GM21576 (cell line): ENCODE results near the gene PKNOX2.

Experiments
- ATAC-seq: cut with Tn5 transposase; IDR thresholded peaks from one replicate; pipeline ENCODE4 v1.9.1; 2021; ENCODE audit warnings: mild to moderate bottlenecking, moderate library complexity; ENCODE audit not compliant: unreplicated experiment

PKNOX2 gene

DNA sequence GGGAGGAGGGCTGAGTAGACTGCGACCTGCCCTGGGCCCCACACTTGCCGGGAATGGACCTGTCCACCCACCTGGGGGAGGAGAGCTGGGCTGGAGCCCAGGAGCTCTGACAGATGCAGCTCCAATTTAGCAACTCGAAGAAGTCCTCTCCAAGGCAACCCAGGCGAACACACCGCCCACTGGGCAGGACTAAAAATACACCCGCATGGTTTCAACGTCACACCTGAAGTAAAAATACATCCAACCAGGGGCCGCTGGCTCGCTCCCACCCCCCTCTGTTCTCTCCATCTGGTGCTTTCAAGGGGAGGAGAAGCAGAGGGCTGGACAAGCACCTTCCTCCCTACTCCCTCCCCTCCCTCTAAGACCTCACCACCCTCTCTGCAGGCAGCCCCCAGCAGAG is 211.6 kb downstream of the PKNOX2 start:
- no peak for ATAC-seq

DNA sequence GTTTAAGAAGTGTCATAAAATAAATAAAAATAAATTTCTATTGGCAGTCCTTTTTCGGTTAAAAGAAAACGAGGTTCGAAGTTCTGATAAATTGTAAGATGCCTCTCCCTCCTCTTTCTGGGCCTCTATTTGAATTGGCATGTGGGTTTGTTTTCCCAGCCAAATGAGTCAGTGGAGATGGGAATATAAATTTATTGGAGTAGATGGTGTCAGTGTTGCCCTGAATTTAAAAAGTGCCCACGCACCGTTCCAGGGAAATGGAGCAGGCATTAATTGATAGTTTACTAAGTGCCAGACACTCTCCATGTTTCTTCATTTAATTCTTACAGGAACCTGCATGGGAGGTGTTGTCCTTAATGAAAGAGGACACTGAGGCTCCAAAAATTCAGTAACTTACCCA is 212.3 kb downstream of the PKNOX2 start:
- ATAC-seq: no peak

- no peak for ATAC-seq
These were observed 213.5 kb downstream of the PKNOX2 start for GRCh38 chr11:125378083-125378482.

GRCh38 chr11:125378571-125378970 is 214.0 kb downstream of the PKNOX2 start:
- no peak for ATAC-seq

DNA sequence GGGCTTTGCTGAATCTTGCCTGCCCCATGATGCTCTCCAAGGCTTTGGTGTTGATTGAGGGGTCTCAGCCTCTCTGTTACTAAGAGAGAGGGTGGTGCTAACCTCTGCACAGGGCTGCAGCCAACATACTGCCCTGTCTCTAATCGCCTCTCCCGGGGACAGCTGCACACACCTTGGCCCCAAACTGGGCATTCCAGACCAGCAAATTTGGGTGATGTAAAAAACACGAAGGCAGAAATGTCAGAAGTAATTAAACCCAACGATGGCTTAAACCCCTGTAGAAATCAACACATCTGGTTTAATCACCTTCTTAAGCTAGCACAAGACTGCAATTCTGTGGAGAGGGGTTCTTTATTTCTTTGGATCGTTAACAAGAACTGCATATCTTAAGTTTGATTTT is 215.0 kb downstream of the PKNOX2 start:
- no peak for ATAC-seq

GRCh38 chr11:125379981-125380380 is 215.4 kb downstream of the PKNOX2 start:
- ATAC-seq: no peak

DNA sequence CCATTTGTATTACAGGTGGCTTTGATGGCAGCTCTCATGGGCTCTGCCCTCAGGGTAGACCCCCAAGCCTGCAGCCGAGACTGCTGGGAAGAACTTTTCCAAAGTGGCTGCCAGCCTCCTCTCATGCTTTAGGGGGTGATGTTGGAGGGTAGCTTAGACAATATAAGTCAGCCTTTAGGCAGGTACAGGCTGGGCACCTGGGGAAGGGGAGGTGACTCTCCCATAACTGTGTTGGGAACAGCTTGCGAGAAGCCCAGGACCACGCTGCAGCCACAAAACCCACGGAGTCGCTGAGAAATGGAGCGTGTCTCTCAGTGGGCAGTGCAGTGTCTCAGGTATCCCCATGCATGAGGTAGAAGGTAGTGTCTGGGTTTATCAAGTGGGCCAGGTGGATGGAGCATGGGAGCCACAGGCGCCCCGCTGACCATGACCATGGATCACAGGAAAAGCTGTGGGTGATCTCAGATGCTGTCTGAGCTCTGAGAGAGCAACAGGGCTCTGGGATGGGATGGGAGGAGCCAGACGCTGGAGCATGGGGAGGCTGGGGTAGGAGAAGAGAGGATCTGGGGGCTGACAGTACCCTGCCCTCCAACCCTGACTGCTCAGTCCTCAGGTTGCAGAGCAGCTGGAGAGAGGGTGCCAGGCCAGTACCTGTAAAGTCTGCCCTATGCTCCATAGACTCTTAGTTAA is 216.3 kb downstream of the PKNOX2 start:
- ATAC-seq: no peak

DNA sequence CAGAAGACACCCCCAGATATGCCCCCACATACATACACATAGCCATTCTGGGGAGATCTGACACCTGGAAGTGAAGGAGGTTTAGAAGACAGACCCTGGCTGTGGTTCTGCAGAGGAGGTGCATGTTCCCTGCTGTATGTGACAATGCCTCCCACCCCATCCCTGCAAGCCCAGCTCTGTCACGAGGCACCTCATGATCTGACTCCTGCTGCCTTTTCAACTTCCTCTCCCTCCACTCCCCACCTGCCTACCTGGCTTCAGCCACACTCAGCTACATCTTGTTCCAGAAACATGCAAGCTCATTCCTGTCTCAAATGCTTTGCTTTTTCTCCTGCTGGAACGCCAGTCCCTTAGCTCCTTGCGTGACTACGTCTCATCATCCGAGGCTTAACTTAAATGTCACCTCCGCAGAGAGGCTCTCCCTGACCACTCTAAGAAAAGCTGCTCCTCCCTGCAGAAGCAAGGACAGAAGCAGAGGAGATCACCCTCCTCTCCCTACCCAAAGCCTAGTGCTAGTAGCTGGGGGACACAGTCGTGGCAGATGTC is 217.0 kb downstream of the PKNOX2 start:
- no peak for ATAC-seq

DNA sequence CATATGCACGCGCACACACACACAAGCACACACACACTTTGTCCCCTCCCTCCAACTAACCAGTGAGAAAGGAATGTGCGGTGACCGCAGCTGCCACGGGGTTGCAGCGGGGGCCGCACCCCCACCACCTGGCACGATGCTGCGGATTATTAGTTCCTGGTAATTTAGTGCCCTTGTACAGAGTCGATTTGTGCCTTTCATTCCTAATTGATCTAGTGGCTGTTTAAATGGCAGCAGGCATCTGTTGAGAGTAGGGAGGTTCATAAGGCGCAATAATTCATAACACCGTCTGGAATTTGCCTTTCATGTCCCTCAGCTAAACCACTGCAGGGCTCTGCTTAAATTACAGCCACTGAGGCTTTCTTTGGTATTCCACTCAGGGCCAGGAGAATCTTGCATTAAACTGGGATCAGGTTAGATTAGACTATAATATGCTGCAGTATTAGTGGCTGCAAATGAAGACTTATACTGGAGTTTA is 217.8 kb downstream of the PKNOX2 start:
- ATAC-seq: no peak

DNA sequence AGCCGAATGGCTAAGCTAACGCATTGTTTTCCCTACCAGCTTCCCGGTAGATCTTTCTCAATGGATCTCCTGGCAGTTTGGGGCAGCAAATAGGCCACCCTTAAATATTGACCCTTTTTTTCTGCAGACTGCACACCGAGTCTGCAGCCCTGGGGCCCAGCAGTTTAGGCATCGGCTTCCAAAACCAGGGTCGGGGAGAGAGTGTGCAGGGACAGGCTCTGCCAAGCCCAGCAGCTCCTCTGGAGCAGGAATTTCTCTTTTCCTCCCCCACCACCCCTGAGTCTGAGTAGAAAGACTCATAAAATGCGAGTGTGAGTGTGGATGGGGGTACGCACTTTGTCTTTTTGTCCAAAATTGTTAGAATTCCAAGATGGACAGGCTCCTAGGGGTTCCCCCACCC is 218.3 kb downstream of the PKNOX2 start:
- ATAC-seq: no peak

DNA sequence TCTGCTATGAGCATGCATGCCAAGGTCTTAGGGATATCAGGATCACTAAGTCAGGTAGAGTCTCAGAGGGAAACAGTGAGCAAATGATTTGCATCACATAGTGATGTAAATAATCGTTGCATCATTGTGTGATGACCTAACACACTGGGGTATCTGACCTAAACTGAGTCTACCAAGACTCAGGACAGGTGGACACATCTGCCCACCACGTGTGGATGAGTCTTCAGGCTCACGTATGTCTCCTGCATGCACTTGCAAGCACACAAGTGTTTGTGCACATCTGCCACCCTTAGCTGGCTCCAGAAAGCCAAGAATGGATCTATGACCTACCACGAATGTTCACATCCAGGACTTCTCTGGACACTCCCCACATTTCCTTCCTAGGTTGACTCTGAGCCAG is 220.3 kb downstream of the PKNOX2 start:
- ATAC-seq: no peak

DNA sequence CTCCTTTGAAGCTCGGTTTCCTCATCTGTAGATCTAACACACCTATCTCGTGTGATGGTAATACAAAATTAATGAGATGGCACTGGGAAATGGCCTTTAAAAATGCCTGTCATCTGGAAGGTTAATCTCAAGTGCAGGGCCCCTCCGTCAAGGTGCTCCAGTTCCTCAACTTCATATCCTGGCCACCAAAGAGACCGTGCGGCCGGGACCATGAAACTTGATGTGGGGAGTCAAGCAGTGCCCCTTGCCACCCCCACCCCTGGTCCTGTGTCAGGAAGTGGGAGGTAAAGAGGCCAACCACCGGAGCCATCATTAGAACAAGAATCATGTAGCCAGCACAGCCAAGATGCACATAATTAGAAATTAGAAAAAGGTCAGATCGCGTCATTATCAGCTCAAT is 223.3 kb downstream of the PKNOX2 start:
- no peak for ATAC-seq

GRCh38 chr11:125388611-125389010 is 224.1 kb downstream of the PKNOX2 start:
- no peak for ATAC-seq

- no peak for ATAC-seq
These were observed 225.0 kb downstream of the PKNOX2 start for GRCh38 chr11:125389339-125390166.

- no peak for ATAC-seq
These were observed 226.4 kb downstream of the PKNOX2 start for GRCh38 chr11:125390946-125391345.

GRCh38 chr11:125393331-125393730 is 228.8 kb downstream of the PKNOX2 start:
- ATAC-seq: no peak

- no peak for ATAC-seq
These were observed 229.7 kb downstream of the PKNOX2 start for GRCh38 chr11:125394296-125394695.

DNA sequence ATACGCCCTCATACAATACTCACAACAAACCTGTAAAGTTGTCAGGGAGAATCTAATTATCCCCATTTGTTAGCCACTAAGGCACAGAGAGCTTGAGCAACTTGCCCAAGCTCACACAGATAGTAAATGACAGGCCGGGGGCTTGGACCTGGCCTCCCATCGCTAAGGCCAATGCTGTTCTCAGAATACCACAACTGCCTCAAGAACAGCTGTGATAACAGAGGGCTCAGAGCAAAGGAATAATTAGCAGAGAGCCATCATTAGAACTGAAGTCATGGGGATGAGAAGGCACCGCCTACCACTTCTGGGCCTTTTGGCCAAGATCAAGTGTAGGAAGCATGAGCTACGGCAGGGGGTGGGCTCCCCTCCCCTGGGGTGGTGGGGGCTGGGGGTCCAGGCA is 232.9 kb downstream of the PKNOX2 start:
- no peak for ATAC-seq

DNA sequence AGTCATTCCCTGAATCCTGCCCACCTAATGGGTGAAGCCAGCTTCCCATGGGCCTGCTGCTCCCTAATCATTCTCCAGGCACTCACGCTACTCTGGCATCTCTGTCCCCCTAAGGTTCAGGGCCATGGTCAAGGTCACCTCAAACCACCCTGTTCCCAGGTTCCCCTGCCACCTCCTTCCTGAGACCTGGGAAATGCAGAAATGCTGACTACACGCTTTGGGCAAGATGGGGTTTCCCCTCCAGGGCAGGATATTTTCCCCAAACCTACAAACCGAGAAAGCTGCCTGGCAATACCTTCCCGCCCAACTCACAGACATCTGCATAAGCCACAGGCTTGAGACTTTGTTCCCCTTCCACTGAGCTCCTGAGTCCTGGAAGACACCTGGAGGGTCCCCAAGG is 233.9 kb downstream of the PKNOX2 start:
- ATAC-seq: no peak

- ATAC-seq: no peak
These were observed 234.6 kb downstream of the PKNOX2 start for GRCh38 chr11:125398994-125399640.

DNA sequence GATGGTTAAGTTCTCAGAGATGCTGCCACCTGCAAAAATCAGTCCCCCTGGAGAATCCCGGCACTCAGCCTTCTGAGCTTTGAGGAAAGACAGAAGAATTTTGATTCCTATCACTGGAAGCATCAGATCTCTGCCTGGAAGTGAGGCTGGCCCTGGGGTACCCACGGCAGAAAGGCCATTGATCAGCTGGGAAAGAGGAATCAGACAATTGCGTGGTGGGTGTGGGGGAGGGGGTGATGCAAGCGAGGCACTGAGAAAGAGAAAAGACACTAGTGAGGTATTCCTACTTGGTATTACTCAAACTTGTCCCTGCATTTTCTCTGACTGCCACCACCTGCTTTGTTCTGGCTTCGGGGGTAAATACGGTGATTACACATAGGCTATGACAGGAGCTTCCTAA is 235.4 kb downstream of the PKNOX2 start:
- ATAC-seq: no peak

GRCh38 chr11:125401235-125401634 is 236.7 kb downstream of the PKNOX2 start:
- ATAC-seq: no peak
